H1 (cell line): Measurements from ENCODE around the gene TMED3. TPM values are rescaled to one million over a fixed set of nuclear protein-coding genes. Genes with fewer than 3 reads are reported as not detected.

Experiments
- CTCF ChIA-PET: fragments of 300-600 bp; sonication (Branson Sonifier 250); formaldehyde crosslinking; loops from one replicate; lab custom pipeline; 2021; ENCODE audit not compliant: partially characterized antibody; lab: Charles Lee
- POLR2A ChIA-PET: fragments of 300-600 bp; sonication (Branson Sonifier 250); formaldehyde crosslinking; loops from one replicate; lab custom pipeline; 2021; ENCODE audit warnings: inconsistent platforms; ENCODE audit not compliant: partially characterized antibody; lab: Charles Lee
- DNase-seq, 2 experiments: peaks; one replicate each; pipeline versions ENCODE4 v3.0.0 to v3.0.0-alpha.2; 2010 to 2022; ENCODE audit warnings: low spot score in 2 of 2, low read depth in 1 of 2, mixed read lengths in 1 of 2
- FAIRE-seq: peaks from 2 replicates; lab custom pipeline; 2011; peaks lifted over from hg19 to GRCh38; lab: Jason Lieb, UNC
- H2AFZ ChIP-seq: 2 replicates; pipeline ENCODE4 v1.8.1; 2012; ENCODE audit warnings: low read length, inconsistent platforms
- H2AK5ac ChIP-seq: 2 replicates; pipeline ENCODE4 v1.6.1; 2013; ENCODE audit warnings: low read depth, low read length
- H2BK120ac ChIP-seq: replicated peaks from 2 replicates; pipeline ENCODE3; 2013; ENCODE audit warnings: low read depth, low read length, inconsistent platforms
- H2BK12ac ChIP-seq: 2 replicates; pipeline ENCODE4 v1.6.1; 2013; ENCODE audit warnings: low read depth, low read length
- H2BK15ac ChIP-seq: 2 replicates; pipeline ENCODE4 v1.6.1; 2013; ENCODE audit warnings: low read length
- H2BK20ac ChIP-seq: 2 replicates; pipeline ENCODE4 v1.6.1; 2013; ENCODE audit warnings: low read length
- H2BK5ac ChIP-seq: 2 replicates; pipeline ENCODE4 v1.6.1; 2013; ENCODE audit warnings: low read depth, low read length
- H3K14ac ChIP-seq: 2 replicates; pipeline ENCODE4 v1.6.1; 2013; ENCODE audit warnings: inconsistent platforms; ENCODE audit not compliant: insufficient read length
- H3K18ac ChIP-seq: 2 replicates; pipeline ENCODE4 v1.6.1; 2013; ENCODE audit warnings: low read length; ENCODE audit errors: extremely low read depth
- H3K23ac ChIP-seq: 2 replicates; pipeline ENCODE4 v1.6.1; 2013; ENCODE audit warnings: inconsistent platforms; ENCODE audit not compliant: insufficient read length
- H3K23me2 ChIP-seq: 2 replicates; pipeline ENCODE4 v1.6.1; 2013; ENCODE audit warnings: low read depth, low read length
- H3K27ac ChIP-seq: 2 replicates; pipeline ENCODE4 v1.6.1; 2011; ENCODE audit warnings: low read depth, low read length, inconsistent platforms
- H3K27me3 ChIP-seq, 4 experiments: replicated peaks in 1 of 4; 1 replicate in 1 of 4; 2 replicates in 3 of 4; pipeline versions ENCODE4 v1.6.1 to v1.8.1; 2011 to 2013; ENCODE audit warnings: low read length in 3 of 4, mild to moderate bottlenecking in 3 of 4, inconsistent platforms in 2 of 4, mixed read lengths in 2 of 4, moderate library complexity in 1 of 4; ENCODE audit not compliant: control insufficient read depth in 3 of 4, insufficient read depth in 3 of 4; ENCODE audit errors: extremely low read depth in 1 of 4
- H3K36me3 ChIP-seq, 4 experiments: 2 replicates each; pipeline versions ENCODE4 v1.6.1 to v1.8.1; 2011 to 2013; ENCODE audit warnings: mild to moderate bottlenecking in 4 of 4, low read length in 3 of 4, moderate library complexity in 2 of 4, control low read depth in 1 of 4, inconsistent platforms in 1 of 4; ENCODE audit not compliant: insufficient read depth in 4 of 4, control insufficient read depth in 2 of 4
- H3K4ac ChIP-seq: replicated peaks from 2 replicates; pipeline ENCODE3; 2013; ENCODE audit warnings: low read length, low read depth, mixed read lengths, inconsistent platforms; ENCODE audit not compliant: insufficient read length
- H3K4me1 ChIP-seq, 4 experiments: replicated peaks in 1 of 4; 1 replicate in 1 of 4; 2 replicates in 3 of 4; pipeline versions ENCODE4 v1.6.1 to v1.8.1; 2011 to 2013; ENCODE audit warnings: low read length in 3 of 4, inconsistent platforms in 2 of 4, mixed read lengths in 1 of 4; ENCODE audit not compliant: insufficient read depth in 4 of 4, control insufficient read depth in 3 of 4
- H3K4me2 ChIP-seq, 2 experiments: 2 replicates each; pipeline versions ENCODE4 v1.6.1 to v1.8.1; 2011 to 2013; ENCODE audit warnings: low read depth in 2 of 2, low read length in 2 of 2, control low read depth in 1 of 2, inconsistent platforms in 1 of 2, mild to moderate bottlenecking in 1 of 2; ENCODE audit not compliant: insufficient read depth in 1 of 2
- H3K4me3 ChIP-seq, 4 experiments: fragments of 200-600, 300-600 bp in 1 of 4; sonication (generic), shearing (Covaris generic), sonication (Bioruptor Twin) in 1 of 4; 2 replicates each; pipeline versions ENCODE4 v1.5.1 to v1.8.1; 2011 to 2016; ENCODE audit warnings: low read length in 4 of 4, low read depth in 3 of 4, control low read depth in 2 of 4, inconsistent platforms in 2 of 4, mild to moderate bottlenecking in 2 of 4, mixed read lengths in 1 of 4, moderate library complexity in 1 of 4; ENCODE audit not compliant: insufficient read depth in 2 of 4; ENCODE audit errors: extremely low read depth in 1 of 4
- H3K56ac ChIP-seq: replicated peaks from 2 replicates; pipeline ENCODE3; 2013; ENCODE audit warnings: low read depth, mild to moderate bottlenecking, mixed read lengths, low read length, inconsistent platforms; ENCODE audit not compliant: insufficient read length
- H3K79me1 ChIP-seq: 2 replicates; pipeline ENCODE4 v1.6.1; 2013; ENCODE audit warnings: low read depth, low read length, control low read depth
- H3K79me2 ChIP-seq, 2 experiments: 2 replicates each; pipeline versions ENCODE4 v1.6.1 to v1.8.1; 2012 to 2013; ENCODE audit warnings: low read length in 2 of 2, mild to moderate bottlenecking in 2 of 2, inconsistent platforms in 1 of 2; ENCODE audit not compliant: insufficient read depth in 2 of 2, control insufficient read depth in 1 of 2
- H3K9ac ChIP-seq, 4 experiments: replicated peaks in 1 of 4; 1 replicate in 1 of 4; 2 replicates in 3 of 4; pipeline versions ENCODE4 v1.6.1 to v1.8.1; 2011 to 2013; ENCODE audit warnings: low read depth in 3 of 4, low read length in 3 of 4, control low read depth in 2 of 4, mild to moderate bottlenecking in 2 of 4, moderate library complexity in 2 of 4, inconsistent platforms in 1 of 4; ENCODE audit errors: extremely low read depth in 1 of 4
- H3K9me3 ChIP-seq, 2 experiments: 2 replicates each; pipeline versions ENCODE4 v1.6.1 to v1.8.1; 2012 to 2013; ENCODE audit warnings: mild to moderate bottlenecking in 2 of 2, moderate library complexity in 2 of 2, control low read depth in 1 of 2, inconsistent platforms in 1 of 2, low read depth in 1 of 2, low read length in 1 of 2, mixed read lengths in 1 of 2; ENCODE audit not compliant: insufficient read depth in 2 of 2
- H4K20me1 ChIP-seq, 2 experiments: replicated peaks in 1 of 2; 2 replicates each; pipeline versions ENCODE3 to v1.8.1; 2011 to 2013; ENCODE audit warnings: inconsistent platforms in 2 of 2, low read length in 2 of 2, mild to moderate bottlenecking in 1 of 2; ENCODE audit not compliant: insufficient read depth in 2 of 2, control insufficient read depth in 1 of 2
- H4K5ac ChIP-seq: 2 replicates; pipeline ENCODE4 v1.6.1; 2013; ENCODE audit warnings: low read length, low read depth, mixed read lengths, inconsistent platforms; ENCODE audit not compliant: insufficient read length
- H4K8ac ChIP-seq: 2 replicates; pipeline ENCODE4 v1.8.0; 2013; ENCODE audit warnings: mild to moderate bottlenecking, moderate library complexity, low read length, inconsistent platforms; ENCODE audit not compliant: insufficient read depth; ENCODE audit errors: extremely low read depth
- H4K91ac ChIP-seq: replicated peaks from 2 replicates; pipeline ENCODE3; 2013; ENCODE audit warnings: low read length, mixed read lengths, inconsistent platforms; ENCODE audit not compliant: insufficient read length
- CTBP2 ChIP-seq: IDR thresholded peaks from 2 replicates; pipeline ENCODE4 v1.7.0; 2011; ENCODE audit warnings: borderline replicate concordance, mild to moderate bottlenecking, moderate library complexity, mixed read lengths, low read length; ENCODE audit not compliant: insufficient read depth, insufficient read length
- CTCF ChIP-seq, 3 experiments: IDR thresholded peaks; 1 replicate in 2 of 3; 2 replicates in 1 of 3; pipeline versions ENCODE4 v1.5.1 to v1.6.1; 2011; ENCODE audit warnings: low read length in 3 of 3, mild to moderate bottlenecking in 3 of 3, inconsistent platforms in 2 of 3, low read depth in 1 of 3, moderate library complexity in 1 of 3; ENCODE audit not compliant: insufficient read depth in 1 of 3; ENCODE audit errors: control extremely low read depth in 1 of 3
- EZH2 ChIP-seq: fragments of 200-600 bp; sonication (generic); IDR thresholded peaks from 2 replicates; pipeline ENCODE4 v1.7.1; 2012; ENCODE audit warnings: low read depth, mild to moderate bottlenecking, moderate library complexity, low read length, inconsistent platforms; ENCODE audit not compliant: severe bottlenecking
- PHF8 ChIP-seq: fragments of 200-600 bp; sonication (generic); conservative IDR thresholded peaks from 2 replicates; pipeline ENCODE4 v1.7.1; 2012; ENCODE audit warnings: low read depth, mild to moderate bottlenecking, inconsistent platforms, low read length, moderate library complexity
- POLR2AphosphoS5 ChIP-seq: IDR thresholded peaks from 2 replicates; pipeline ENCODE4 v1.6.1; 2011; ENCODE audit warnings: low read depth, low read length
- RXRA ChIP-seq: IDR thresholded peaks from 2 replicates; pipeline ENCODE4 v1.6.1; 2011; ENCODE audit warnings: low read depth, mild to moderate bottlenecking, low read length, moderate library complexity; ENCODE audit not compliant: insufficient read depth
- SP4 ChIP-seq: IDR thresholded peaks from 2 replicates; pipeline ENCODE4 v1.6.1; 2012; ENCODE audit warnings: low read length, inconsistent platforms
- TAF7 ChIP-seq: optimal IDR thresholded peaks from 2 replicates; pipeline ENCODE3; 2011; ENCODE audit warnings: low read depth, mild to moderate bottlenecking, inconsistent platforms, low read length, moderate library complexity, borderline replicate concordance
- ZNF274 ChIP-seq: IDR thresholded peaks from 2 replicates; pipeline ENCODE4 v1.7.0; 2012; ENCODE audit warnings: low read length, borderline replicate concordance; ENCODE audit errors: extremely low read depth
- WGBS, 2 experiments: shearing (Covaris generic) in 1 of 2; methylation state at CpG; one replicate each; pipeline versions ENCODE4 v1.1.6 to v1.1.7; 2013 to 2015; ENCODE audit warnings: low lambda C conversion rate in 2 of 2, mixed read lengths in 2 of 2, inconsistent platforms in 1 of 2, low coverage in 1 of 2, missing lambda C conversion rate in 1 of 2; ENCODE audit not compliant: insufficient replicate concordance in 2 of 2, insufficient coverage in 1 of 2, insufficient read length in 1 of 2; ENCODE audit errors: extremely low coverage in 1 of 2, missing lambda C conversion rate in 1 of 2; 5-methylcytosine and 5-hydroxymethylcytosine counted together
- polyA plus RNA-seq, 7 experiments: library from polyadenylated mRNA; depleted of rRNA in 3 of 7; stranded (reverse) in 5 of 7; unstranded in 2 of 7; fragments of >200 nt in 5 of 7; fragments of 200-250 nt in 2 of 7; gene quantifications; 1 replicate in 5 of 7; 2 replicates in 1 of 7; 4 replicates in 1 of 7; pipeline versions ENCODE4 v1.2.1 to v1.2.3, GENCODE V29; 2011 to 2013; ENCODE audit warnings: missing spikeins in 2 of 7, mixed read lengths in 2 of 7
- total RNA-seq: library from RNA; stranded (reverse); fragmentation: NEBNext Ultra II Directional; extraction: Animal tissue kit (Norgen Biotek cat#: 25700); gene quantifications from 2 replicates; pipeline ENCODE4 v1.2.1, GENCODE V29; 2021

Gene TMED3
- total and polyA plus RNA-seq, 2 of the 8 experiments (the other 6 are each of a cell fraction or from before 2014, with no cell fraction given) = 50.2 to 110 TPM

- Histone ChIP-seq H2BK12ac (0 out of 2 replicates have a peak overlapping the region, but pooled peaks have one; percentile 1), H3K9ac (no peak overlapping the region), H3K23me2 (peaks cover 3% of the 10 kb centered on the region; the same call in 1 of the 2 replicates), H3K79me2 (no peaks in the 10 kb centered on the region), H2AFZ (no peak overlapping the region), H3K79me1 (no peaks in the 10 kb centered on the region), H3K4ac (no peak overlapping the region), H3K56ac (peak overlapping the region; percentile 60), H3K4me3 (no peak overlapping the region), H4K91ac (peak overlapping the region; percentile 23), H3K27ac (no peak overlapping the region), H3K4me1 (no peaks in the 10 kb centered on the region), H3K18ac (no peak overlapping the region), H3K23ac (no peak overlapping the region), H4K8ac (no peak overlapping the region), H2AK5ac (no peak overlapping the region), H3K36me3 (no peaks in the 10 kb centered on the region), H3K9me3 (peaks cover 0 to 2% of the 10 kb centered on the region in 2 experiments; a peak in 1 of 4 replicates), H4K5ac (no peak overlapping the region), H3K4me2 (no peak overlapping the region), H2BK20ac (no peak overlapping the region), H2BK5ac (no peak overlapping the region), H3K14ac (no peak overlapping the region), H2BK15ac (no peak overlapping the region), H3K27me3 (no peaks in the 10 kb centered on the region), H4K20me1 (peaks cover 0 to 5% of the 10 kb centered on the region in 2 experiments), H2BK120ac (no peak overlapping the region)
- POLR2A ChIA-PET = interaction anchor here (0.6 kb wide), 1 partner anchor 506 kb away, joined by 3 read pairs; no protein-coding TSS in a partner anchor
- WGBS, 2 experiments = 86% methylated on average over 3 of the region's 3 CpGs; no CpG with 5 or more reads in 1 of the 2 experiments
- CTCF ChIA-PET = interaction anchor here (0.6 to 9.5 kb wide), 63 partner anchors 8 to 837 kb away, joined by 3 to 137 read pairs (median 4); partner anchors contain the start of gene MINAR1
- DNase-seq (no peak), FAIRE-seq (peak; percentile 19)
- no peak for TF ChIP-seq RXRA
- TF ChIP-seq CTBP2 = no peak
- peak in 2 of 3 experiments; percentile 64 to 78; a peak in 2 of 4 replicates for TF ChIP-seq CTCF (IDR thresholded peaks at IDR 0.05; ENCODE audit: control extremely low read depth in 1 of 3, insufficient read depth in 1 of 3, low read depth in 1 of 3, low read length in 3 of 3)
- TF ChIP-seq ZNF274 = no peak
- no peak for TF ChIP-seq PHF8
- no peak for TF ChIP-seq SP4
- no peak for TF ChIP-seq TAF7
- TF ChIP-seq EZH2 = no peak
- TF ChIP-seq POLR2AphosphoS5 = no peak
These were observed 28.8 kb downstream of the TMED3 start for GRCh38 chr15:79339588-79340314.
